Breast epithelium (tissue), 4 donors: ENCODE results near the gene DGCR8. TPM values are rescaled to one million over a fixed set of nuclear protein-coding genes. Genes with fewer than 3 reads are reported as not detected.

Source experiments
- DNase-seq, 2 donors: peaks; one replicate each; pipeline ENCODE4 v3.0.0-alpha.2; 2019; ENCODE audit warnings: low spot score in 2 of 2
- H3K27ac ChIP-seq, 2 donors: fragments of 200-600 bp; sonication (generic) in 1 of 2; one replicate each; pipeline ENCODE4 v1.5.1; 2016 to 2019; ENCODE audit warnings: mild to moderate bottlenecking in 1 of 2
- H3K27me3 ChIP-seq, 2 donors: fragments of 200-600 bp; sonication (generic) in 1 of 2; one replicate each; pipeline versions ENCODE4 v1.5.1 to v1.6.0; 2017 to 2019; ENCODE audit warnings: control low read depth in 1 of 2, mild to moderate bottlenecking in 1 of 2
- H3K36me3 ChIP-seq: fragments of 200-600 bp; one replicate; pipeline ENCODE4 v1.5.1; 2019
- H3K4me1 ChIP-seq, 2 donors: fragments of 200-600 bp; sonication (generic); one replicate each; pipeline ENCODE4 v1.5.1; 2016 to 2019; ENCODE audit warnings: control low read depth in 1 of 2
- H3K4me3 ChIP-seq, 3 donors: fragments of 200-600 bp; sonication (generic); 1 replicate in 2 of 3; 2 replicates in 1 of 3; pipeline ENCODE4 v1.5.1; 2016 to 2019; ENCODE audit warnings: mild to moderate bottlenecking in 3 of 3, moderate library complexity in 2 of 3
- H3K9me3 ChIP-seq, 2 donors: fragments of 200-600 bp; sonication (generic) in 1 of 2; one replicate each; pipeline ENCODE4 v1.5.1; 2016 to 2019; ENCODE audit warnings: control low read depth in 1 of 2
- CTCF ChIP-seq, 3 donors: fragments of 450-650 bp; IDR thresholded peaks; one replicate each; pipeline ENCODE4 v1.5.1; 2016 to 2017; ENCODE audit warnings: antibody characterized with exemption in 3 of 3, mild to moderate bottlenecking in 3 of 3, moderate library complexity in 3 of 3
- POLR2A ChIP-seq: fragments of 450-650 bp; IDR thresholded peaks from one replicate; pipeline ENCODE4 v1.6.1; 2016; ENCODE audit warnings: antibody characterized with exemption, mild to moderate bottlenecking, moderate library complexity
- POLR2AphosphoS5 ChIP-seq, 3 donors: sonication (generic); formaldehyde crosslinking; IDR thresholded peaks; one replicate each; pipeline ENCODE4 v1.6.1; 2017; ENCODE audit warnings: antibody characterized with exemption in 3 of 3
- intact Hi-C: fragments of 100-400 bp; cut with DNase I; formaldehyde crosslinking; loops from one replicate; pipeline ENCODE4 v1.15.1; 2023; ENCODE audit warnings: low total_unique reads
- total RNA-seq, 3 donors: library from RNA; depleted of rRNA; stranded (reverse); fragments of >200 nt; gene quantifications; one replicate each; pipeline ENCODE4 v1.1.0, GENCODE V29; 2016

Gene DGCR8
- total RNA-seq, 3 donors from 2014 or later, result 18.4 to 34.7 (median 29.0) TPM

- TF ChIP-seq POLR2AphosphoS5 (IDR thresholded peaks at IDR 0.05) (no peak), POLR2A (no peak), CTCF (IDR thresholded peaks at IDR 0.05) (no peak)
- Histone ChIP-seq H3K4me3 (peak overlapping the region; percentile 80 to 99 (median 99)), H3K9me3 (no peaks in the 10 kb centered on the region), H3K27ac (peak overlapping the region; percentile 89 to 97), H3K4me1 (peaks cover 7 to 10% of the 10 kb centered on the region in 2 donors), H3K36me3 (no peaks in the 10 kb centered on the region), H3K27me3 (no peaks in the 10 kb centered on the region)
- intact Hi-C loops, result no loop called here
- peak; percentile 69 to 76 for DNase-seq
These were observed 50.9 kb downstream of the DGCR8 start for GRCh38 chr22:20130731-20131596.

- no peaks in the 10 kb centered on the region for H3K36me3 ChIP-seq
- peak within 1 kb of the TSS; percentile 89 to 97 for H3K27ac ChIP-seq
- H3K4me1 ChIP-seq, result peaks cover 7 to 10% of the 10 kb centered on the region in 2 donors
- TF ChIP-seq POLR2A (no peak), POLR2AphosphoS5 (IDR thresholded peaks at IDR 0.05) (no peak), CTCF (IDR thresholded peaks at IDR 0.05) (no peak)
- intact Hi-C loops, result no loop called here
- H3K27me3 ChIP-seq, result no peaks in the 10 kb centered on the region
- DNase-seq, result no peak
- H3K9me3 ChIP-seq, result no peaks in the 10 kb centered on the region
- H3K4me3 ChIP-seq, result peak within 1 kb of the TSS; percentile 80 to 99 (median 99)
These were observed 51.5 kb downstream of the DGCR8 start, which contains the start of gene ZDHHC8 for GRCh38 chr22:20131597-20131858. TSS of gene ZDHHC8 (plus strand) at chr22:20131804. CDS start at chr22:20131948, 144 bp downstream.

GRCh38 chr22:20131859-20132685, 52.0 kb downstream of the DGCR8 start:
- H3K27ac ChIP-seq, result peak overlapping the region; percentile 61 to 97
- no peak for TF ChIP-seq POLR2AphosphoS5 (IDR thresholded peaks at IDR 0.05)
- no peaks in the 10 kb centered on the region for H3K36me3 ChIP-seq
- DNase-seq, result no peak
- no peaks in the 10 kb centered on the region for H3K9me3 ChIP-seq
- intact Hi-C loops, result no loop called here
- H3K27me3 ChIP-seq, result no peaks in the 10 kb centered on the region
- H3K4me1 ChIP-seq, result peaks cover 7 to 14% of the 10 kb centered on the region in 2 donors
- H3K4me3 ChIP-seq, result peak overlapping the region; percentile 80 to 99 (median 99)

- H3K27ac ChIP-seq, result peak overlapping the region; percentile 61 to 97
- DNase-seq, result no peak
- intact Hi-C loops, result no loop called here
These were observed 52.7 kb downstream of the DGCR8 start for GRCh38 chr22:20132686-20133246.

More at GRCh38 chr22:20132686-20133246, 52.7 kb downstream of the DGCR8 start:
- TF ChIP-seq POLR2A, result no peak
- no peak for TF ChIP-seq POLR2AphosphoS5 (IDR thresholded peaks at IDR 0.05)
- no peak for TF ChIP-seq CTCF (IDR thresholded peaks at IDR 0.05)
- Histone ChIP-seq H3K36me3 (no peaks in the 10 kb centered on the region), H3K4me3 (peak overlapping the region; percentile 80 to 99 (median 99)), H3K27me3 (no peaks in the 10 kb centered on the region), H3K4me1 (peaks cover 14 to 20% of the 10 kb centered on the region in 2 donors), H3K9me3 (no peaks in the 10 kb centered on the region)
